GM19372 (cell line): ENCODE results near the gene TUT1.
"Not testable (repeated sequence)": the region's sequence is repeated elsewhere in the genome, so short reads cannot be mapped to it uniquely, and the experiment has no call there.

ENCODE experiments used
- ATAC-seq: cut with Tn5 transposase; IDR thresholded peaks from one replicate; pipeline ENCODE4 v1.9.1; 2021; ENCODE audit warnings: mild to moderate bottlenecking, low read depth, moderate library complexity; ENCODE audit not compliant: unreplicated experiment

TUT1 gene

GRCh38 chr11:62605902-62606301 is 14.6 kb upstream of the TUT1 start:
- no peak for ATAC-seq

GRCh38 chr11:62605467-62605866 is 14.1 kb upstream of the TUT1 start:
- no peak for ATAC-seq

GRCh38 chr11:62604460-62605120 is 13.3 kb upstream of the TUT1 start:
- no peak for ATAC-seq

DNA sequence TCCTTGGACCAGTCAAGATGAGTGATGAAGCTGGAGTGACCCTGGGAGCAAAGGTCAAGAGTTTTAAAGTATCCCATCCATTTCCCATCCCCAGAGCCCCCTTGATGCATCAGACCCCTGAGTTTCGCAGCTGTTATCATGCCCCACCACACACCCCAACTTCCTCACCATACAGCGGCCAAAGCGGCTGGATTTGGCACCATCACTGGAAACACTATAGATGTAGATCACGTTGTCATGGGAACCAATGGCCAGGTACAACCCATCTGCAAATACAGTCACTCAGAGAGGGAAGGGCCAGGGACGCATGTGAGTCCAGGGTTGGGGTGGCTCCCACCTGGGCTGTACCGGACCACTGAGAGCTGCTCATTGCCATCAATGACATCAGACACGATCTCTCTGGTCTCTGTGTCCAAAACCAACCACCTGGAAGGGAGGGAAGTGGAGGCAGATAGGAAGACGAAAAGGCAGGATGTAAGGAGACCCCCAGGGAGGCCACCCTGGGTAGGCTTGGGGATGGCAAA is 12.5 kb upstream of the TUT1 start:
- ATAC-seq: no peak

DNA sequence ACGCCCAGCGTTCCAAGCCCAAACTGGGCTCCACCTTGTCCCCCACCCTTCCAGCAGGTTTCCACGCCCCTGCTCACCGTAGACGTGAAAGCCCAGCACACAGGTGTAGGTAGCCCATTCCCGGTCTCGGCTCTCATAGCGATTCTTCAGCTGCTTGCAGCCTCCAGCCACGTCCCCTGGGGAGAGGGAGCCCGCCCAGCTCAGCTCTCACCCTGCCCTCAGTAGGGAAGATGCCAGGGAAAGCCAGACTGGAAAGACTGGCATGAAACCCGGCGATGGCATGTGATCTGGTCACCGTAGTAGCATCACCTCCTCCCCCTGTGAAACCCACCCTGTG is 11.7 kb upstream of the TUT1 start:
- no peak for ATAC-seq

- ATAC-seq: no peak
Measured at GRCh38 chr11:62602141-62603071, 11.1 kb upstream of the TUT1 start.

DNA sequence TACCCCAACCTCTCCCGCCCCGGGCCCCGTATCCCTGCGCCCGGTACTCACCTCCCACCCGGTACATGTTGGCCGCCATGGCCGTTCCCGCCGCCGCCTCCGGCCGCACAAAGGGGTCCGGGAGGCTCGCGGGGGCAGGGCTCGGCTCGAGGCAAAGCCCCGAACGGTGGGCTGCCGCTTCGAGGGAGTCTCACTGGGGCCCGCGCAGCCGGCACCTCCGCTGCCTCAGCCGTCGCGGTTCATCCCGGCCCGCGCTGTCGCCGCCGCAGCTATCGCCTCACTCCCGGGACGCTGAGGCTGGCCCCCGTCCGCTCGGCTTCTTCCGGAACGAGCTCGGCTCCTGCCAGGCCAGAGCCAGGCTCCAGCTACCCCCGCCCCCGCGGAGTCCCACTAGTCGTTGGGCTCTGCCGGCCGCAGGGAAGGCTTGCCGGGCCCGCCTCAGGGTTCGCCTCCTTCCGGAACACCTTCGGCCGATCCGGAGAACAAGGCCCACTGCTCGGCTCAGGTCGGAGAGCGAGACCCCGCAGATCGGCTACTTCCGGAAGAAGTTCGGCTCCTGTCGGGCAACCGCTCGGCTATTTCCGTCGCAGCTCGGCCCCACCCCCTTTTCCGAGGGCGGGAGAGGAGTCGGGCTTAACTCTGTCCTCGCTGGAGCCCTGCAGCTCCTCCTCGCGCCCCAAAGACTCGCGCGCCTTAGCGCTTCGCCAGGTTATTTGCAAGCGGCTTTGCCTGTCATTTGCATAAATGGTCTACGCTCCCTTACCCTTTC is 10.2 kb upstream of the TUT1 start, which contains the start of gene MTA2:
Gene MTA2, minus strand, starts transcription at position 494 of the 769 bp plus-strand sequence. Its CDS starts 415 bp downstream, at position 79.
- peak; percentile 74 for ATAC-seq

DNA sequence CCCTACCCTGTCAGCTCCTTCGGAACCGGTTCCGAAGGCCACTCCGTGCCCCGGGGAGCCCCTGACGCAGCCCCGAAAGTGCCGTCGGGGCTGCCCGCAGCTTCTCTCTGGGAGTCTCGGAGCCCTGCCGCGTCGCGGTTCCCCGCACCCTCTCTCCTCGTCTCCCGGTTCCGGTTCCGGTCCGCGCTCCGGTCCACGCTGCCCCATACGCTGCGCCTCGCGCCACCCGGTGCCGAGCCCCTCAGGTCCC is 9.7 kb upstream of the TUT1 start:
- ATAC-seq: no peak

GRCh38 chr11:62600367-62601121 is 9.2 kb upstream of the TUT1 start:
- no peak for ATAC-seq

DNA sequence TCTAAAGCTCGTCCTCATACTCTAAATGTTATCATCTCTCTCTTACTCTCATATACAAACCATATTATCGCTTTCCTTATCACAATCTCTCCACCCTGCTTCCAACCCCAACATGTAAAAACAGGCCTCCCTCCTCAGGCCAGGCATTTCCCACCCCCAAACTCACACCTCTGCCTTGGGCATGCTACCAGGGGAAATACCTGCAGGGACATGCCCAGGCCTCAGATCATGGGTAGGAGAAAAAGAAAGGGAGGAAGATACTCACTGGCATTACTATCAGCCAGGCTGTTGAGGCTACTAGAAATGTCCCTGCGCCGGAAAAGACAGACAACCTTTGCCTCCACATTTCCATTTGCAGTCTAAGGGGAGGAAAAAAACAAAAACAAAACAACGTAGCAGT is 8.6 kb upstream of the TUT1 start:
- ATAC-seq: no peak

DNA sequence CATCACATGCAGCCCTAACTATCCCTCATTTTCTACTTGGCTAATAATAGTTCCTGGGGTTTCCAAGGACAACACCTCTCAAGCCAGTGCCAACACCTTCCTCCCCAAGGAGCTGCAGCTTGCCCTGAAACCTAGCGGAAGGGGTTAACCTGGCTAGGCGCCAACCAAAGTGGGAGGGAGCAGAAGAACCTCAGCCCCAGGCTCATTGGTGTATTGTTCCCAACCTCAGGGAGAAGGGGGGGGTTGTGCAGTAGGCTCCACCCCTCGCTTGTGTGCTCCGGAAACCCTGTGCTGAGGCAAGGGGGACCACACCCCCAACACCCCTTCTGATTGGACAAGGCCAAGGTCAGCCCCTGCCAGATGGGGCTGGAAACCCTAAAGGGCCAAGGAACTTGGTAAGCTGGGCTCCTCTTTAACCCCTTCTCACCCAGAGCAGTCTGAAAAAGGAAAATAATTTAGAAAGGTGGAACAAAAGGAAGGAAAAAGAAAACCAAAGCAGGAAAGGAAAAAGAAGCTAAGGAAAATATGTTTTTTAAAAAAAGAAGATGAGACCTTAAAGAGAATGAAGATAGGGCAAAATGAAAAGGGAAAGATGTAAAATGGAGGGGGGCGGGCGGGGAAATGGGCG is 7.9 kb upstream of the TUT1 start:
- no peak for ATAC-seq

DNA sequence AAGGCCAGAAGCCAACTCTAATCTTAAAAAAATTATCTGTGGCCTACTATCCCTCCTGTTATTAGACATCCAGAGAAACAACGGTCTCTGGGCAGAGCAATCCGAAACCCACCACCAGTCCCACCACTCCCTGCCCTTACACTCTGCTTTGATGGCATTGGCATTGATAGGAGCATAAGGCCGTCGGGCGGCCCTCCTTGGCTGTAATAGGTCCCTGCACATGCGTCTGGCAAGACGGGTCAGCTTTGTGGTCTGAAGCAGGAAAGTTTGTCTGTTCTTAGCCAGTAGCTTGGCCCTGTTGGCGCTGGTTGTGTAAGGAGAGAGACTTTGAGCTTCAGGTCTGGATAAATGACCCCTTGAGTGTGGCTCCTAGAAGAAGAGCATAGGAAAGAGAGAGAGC is 3.8 kb upstream of the TUT1 start:
- no peak for ATAC-seq

DNA sequence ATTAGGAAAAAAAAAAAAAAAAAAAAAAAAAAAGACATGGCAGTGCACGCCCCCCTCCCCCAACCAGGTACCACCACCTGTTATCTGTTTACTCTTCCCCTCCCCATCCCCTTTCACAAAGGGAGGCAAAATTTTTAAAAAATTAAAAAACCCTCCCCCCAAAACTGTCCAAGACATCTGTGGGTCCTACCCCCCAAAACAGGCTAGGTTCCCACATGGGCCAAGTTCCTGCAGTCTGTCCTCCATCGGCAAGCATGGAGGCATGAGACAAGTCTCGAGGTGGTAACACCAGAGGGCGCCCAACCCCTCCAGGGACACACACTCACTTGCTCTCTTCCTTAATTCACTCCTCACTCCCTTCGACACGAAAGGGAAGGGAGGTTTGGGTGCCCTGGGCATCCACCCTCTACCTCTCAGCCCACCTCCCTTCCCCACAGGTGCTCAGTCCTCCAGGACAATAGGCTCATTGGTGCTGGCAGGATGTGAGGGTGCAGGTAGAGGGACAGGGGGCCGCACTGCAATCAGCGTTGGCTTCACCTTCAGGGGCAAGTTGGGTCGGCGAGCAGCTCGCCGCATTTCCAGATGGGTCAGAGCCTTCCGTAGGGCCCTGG is 2.2 kb upstream of the TUT1 start:
- ATAC-seq: no peak

- ATAC-seq: no peak
Measured at GRCh38 chr11:62592989-62593421, 1.7 kb upstream of the TUT1 start.

- ATAC-seq: peak; percentile 7
Measured at GRCh38 chr11:62592146-62592815, 958 bp upstream of the TUT1 start.

DNA sequence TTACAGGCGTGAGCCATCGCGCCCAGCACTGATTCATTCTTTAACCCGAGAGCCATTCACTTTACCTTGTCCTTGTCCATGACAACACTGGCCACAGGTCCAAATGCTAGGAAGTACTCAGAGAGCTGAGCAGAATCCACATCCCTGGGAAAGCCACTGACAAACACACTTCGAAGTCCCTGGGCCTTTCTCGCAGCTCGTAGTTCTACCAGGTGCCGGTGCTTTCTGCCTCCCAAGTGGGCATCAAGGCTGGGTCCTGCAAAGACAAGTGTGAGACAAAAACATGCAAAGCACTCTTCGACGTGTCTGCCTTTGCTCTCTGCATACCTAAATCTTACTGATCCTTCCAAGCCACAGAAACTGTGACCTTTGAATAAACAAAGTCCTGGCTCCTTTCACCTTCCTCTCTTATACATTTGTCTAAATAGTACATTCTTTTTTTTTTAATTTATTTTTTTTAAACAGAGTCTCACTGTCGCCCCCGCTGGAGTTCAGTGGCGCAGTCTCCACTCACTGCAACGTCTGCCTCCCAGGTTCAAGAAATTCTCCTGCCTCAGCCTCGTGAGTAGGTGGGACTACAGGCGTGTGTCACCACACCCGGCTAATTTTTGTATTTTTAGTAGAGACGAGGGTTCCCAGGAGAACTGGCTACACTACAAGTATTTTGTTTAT is 2.2 kb downstream of the TUT1 start:
- no peak for ATAC-seq

- not testable (repeated sequence) for ATAC-seq
Measured at GRCh38 chr11:62585356-62585755, 6.0 kb downstream of the TUT1 start.

DNA sequence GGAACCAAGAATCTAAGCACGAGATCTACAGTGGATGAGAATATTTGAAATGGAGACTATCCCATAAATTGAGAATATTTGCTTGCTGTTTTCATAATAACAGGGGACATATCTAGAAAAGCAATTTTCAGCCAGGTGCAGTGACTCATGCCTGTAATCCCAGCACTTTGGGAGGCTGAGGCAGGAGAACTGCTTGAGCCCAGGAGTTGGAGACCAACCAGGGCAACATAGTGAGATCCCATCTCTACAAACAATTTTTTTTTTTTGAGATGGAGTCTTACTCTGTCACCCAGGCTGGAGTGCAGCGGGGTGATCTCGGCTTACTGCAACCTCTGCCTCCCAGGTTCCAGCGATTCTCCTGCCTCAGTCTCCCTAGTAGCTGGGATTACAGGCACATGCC is 9.6 kb downstream of the TUT1 start:
- ATAC-seq: not testable (repeated sequence)
